Ishikawa (cell line): ENCODE results near the gene ATP1B1.

Experiments used
- CEBPB ChIP-seq: IDR thresholded peaks from 2 replicates; pipeline ENCODE4 v1.6.1; 2012
- CREB1 ChIP-seq: IDR thresholded peaks from 2 replicates; pipeline ENCODE4 v1.6.1; 2012; ENCODE audit warnings: low read depth
- EGR1 ChIP-seq: IDR thresholded peaks from 2 replicates; pipeline ENCODE4 v1.6.1; 2012
- EP300 ChIP-seq: IDR thresholded peaks from 2 replicates; pipeline ENCODE4 v1.6.1; 2012; ENCODE audit warnings: borderline replicate concordance
- FOXM1 ChIP-seq: IDR thresholded peaks from 2 replicates; pipeline ENCODE4 v1.6.1; 2012; ENCODE audit warnings: low read depth, borderline replicate concordance
- NFIC ChIP-seq: IDR thresholded peaks from 2 replicates; pipeline ENCODE4 v1.6.1; 2012
- RAD21 ChIP-seq: IDR thresholded peaks from 2 replicates; pipeline ENCODE4 v1.6.1; 2012; ENCODE audit warnings: low read depth
- TAF1 ChIP-seq: IDR thresholded peaks from 2 replicates; pipeline ENCODE4 v1.6.1; 2012; ENCODE audit warnings: low read depth, mild to moderate bottlenecking
- TCF12 ChIP-seq: IDR thresholded peaks from 2 replicates; pipeline ENCODE4 v1.6.1; 2012; ENCODE audit warnings: low read depth
- TEAD4 ChIP-seq: IDR thresholded peaks from 2 replicates; pipeline ENCODE4 v1.6.1; 2012
- YY1 ChIP-seq: IDR thresholded peaks from 2 replicates; pipeline ENCODE4 v1.6.1; 2012; ENCODE audit warnings: low read depth
- ZBTB7A ChIP-seq: IDR thresholded peaks from 2 replicates; pipeline ENCODE4 v1.6.1; 2012; ENCODE audit warnings: low read depth
- TF ChIP-seq, protein P1 (sequence below): IDR thresholded peaks from 2 replicates; pipeline ENCODE4 v1.6.1; 2012
- TF ChIP-seq, protein P2 (sequence below): IDR thresholded peaks from 2 replicates; pipeline ENCODE4 v1.6.1; 2012
- TF ChIP-seq, protein P3 (sequence below): IDR thresholded peaks from 2 replicates; pipeline ENCODE4 v1.6.1; 2012; ENCODE audit warnings: low read depth, mild to moderate bottlenecking

Gene ATP1B1

DNA sequence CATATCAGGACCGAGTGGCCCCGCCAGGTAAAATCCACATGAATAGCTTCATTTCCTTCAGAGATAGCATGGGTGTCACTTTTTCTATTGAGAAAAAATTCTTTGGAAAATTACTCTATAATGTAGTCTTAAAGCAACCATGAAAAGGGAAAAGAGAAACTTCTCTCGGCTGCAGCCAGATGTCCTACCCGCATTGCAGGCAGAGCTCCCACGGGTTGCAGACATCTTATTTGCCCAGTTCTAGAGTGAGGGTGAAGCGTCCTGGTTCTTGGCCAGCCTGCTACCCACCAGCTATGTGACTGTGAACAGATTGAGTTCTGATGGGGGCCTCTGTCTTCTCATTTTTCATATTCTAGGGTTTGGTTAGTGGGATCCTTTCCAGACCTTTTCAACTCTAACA, 5.0 kb downstream of the ATP1B1 start:
- TF ChIP-seq NFIC = no peak
- TF ChIP-seq, protein P1, sequence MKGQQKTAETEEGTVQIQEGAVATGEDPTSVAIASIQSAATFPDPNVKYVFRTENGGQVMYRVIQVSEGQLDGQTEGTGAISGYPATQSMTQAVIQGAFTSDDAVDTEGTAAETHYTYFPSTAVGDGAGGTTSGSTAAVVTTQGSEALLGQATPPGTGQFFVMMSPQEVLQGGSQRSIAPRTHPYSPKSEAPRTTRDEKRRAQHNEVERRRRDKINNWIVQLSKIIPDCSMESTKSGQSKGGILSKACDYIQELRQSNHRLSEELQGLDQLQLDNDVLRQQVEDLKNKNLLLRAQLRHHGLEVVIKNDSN = no peak
- no peak for TF ChIP-seq YY1
- no peak for TF ChIP-seq EP300
- TF ChIP-seq FOXM1 = no peak
- TF ChIP-seq CREB1 = no peak
- no peak for TF ChIP-seq TAF1
- no peak for TF ChIP-seq CEBPB
- TF ChIP-seq ZBTB7A = no peak
- no peak for TF ChIP-seq RAD21
- TF ChIP-seq, protein P2, sequence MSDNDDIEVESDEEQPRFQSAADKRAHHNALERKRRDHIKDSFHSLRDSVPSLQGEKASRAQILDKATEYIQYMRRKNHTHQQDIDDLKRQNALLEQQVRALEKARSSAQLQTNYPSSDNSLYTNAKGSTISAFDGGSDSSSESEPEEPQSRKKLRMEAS = no peak
- TF ChIP-seq EGR1 = no peak
- TF ChIP-seq, protein P3, sequence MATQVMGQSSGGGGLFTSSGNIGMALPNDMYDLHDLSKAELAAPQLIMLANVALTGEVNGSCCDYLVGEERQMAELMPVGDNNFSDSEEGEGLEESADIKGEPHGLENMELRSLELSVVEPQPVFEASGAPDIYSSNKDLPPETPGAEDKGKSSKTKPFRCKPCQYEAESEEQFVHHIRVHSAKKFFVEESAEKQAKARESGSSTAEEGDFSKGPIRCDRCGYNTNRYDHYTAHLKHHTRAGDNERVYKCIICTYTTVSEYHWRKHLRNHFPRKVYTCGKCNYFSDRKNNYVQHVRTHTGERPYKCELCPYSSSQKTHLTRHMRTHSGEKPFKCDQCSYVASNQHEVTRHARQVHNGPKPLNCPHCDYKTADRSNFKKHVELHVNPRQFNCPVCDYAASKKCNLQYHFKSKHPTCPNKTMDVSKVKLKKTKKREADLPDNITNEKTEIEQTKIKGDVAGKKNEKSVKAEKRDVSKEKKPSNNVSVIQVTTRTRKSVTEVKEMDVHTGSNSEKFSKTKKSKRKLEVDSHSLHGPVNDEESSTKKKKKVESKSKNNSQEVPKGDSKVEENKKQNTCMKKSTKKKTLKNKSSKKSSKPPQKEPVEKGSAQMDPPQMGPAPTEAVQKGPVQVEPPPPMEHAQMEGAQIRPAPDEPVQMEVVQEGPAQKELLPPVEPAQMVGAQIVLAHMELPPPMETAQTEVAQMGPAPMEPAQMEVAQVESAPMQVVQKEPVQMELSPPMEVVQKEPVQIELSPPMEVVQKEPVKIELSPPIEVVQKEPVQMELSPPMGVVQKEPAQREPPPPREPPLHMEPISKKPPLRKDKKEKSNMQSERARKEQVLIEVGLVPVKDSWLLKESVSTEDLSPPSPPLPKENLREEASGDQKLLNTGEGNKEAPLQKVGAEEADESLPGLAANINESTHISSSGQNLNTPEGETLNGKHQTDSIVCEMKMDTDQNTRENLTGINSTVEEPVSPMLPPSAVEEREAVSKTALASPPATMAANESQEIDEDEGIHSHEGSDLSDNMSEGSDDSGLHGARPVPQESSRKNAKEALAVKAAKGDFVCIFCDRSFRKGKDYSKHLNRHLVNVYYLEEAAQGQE = no peak
- TF ChIP-seq TCF12 = no peak
- TF ChIP-seq TEAD4 = no peak

DNA sequence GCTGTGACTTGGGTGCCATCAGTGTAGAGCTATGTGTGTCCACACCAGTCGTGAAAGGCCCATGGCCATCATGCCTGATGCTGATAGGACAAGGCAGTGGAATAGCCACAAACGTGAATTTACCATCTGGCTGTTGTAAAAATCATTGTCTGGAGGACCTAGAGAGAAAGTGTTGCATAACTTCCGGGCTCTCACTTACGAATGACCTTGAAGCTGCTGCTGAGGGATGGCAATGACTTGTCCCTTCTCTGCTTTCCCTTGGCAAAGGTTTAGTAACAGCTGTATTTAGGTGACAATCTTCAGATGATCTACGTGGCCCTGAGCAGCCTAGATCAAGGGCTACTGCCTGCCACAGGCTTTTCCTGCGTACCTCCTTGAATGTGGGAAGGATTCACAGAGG, 5.8 kb downstream of the ATP1B1 start:
- TF ChIP-seq CEBPB (no peak), EGR1 (no peak), ZBTB7A (no peak), EP300 (no peak), FOXM1 (no peak), TCF12 (no peak)
- TF ChIP-seq, protein P3 = no peak
- TF ChIP-seq, protein P1 = no peak

DNA sequence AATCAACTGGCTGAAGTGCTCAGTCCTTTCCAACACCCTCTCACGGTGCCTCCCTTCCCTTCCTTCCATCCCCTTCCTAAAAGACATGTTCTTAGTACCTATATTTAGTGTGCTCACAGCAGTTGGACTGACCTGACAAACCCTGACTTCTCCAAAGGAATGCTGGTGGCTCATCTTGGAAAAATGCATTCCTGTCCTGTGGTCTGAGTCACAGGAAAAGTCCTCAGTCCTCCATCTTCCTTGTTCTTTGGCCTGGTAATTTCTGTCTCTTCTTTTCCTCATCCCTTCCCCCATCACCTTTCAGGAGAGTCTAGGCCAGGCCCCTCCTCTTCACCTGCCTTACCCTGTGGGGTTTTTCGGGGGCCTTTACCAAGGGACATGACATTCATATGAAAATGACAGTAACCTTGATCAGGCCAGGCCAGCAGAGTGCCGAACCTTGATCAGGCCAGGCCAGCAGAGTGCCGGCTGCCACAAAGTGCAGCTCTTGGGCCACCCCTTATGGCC, 7.2 kb downstream of the ATP1B1 start:
- TF ChIP-seq TEAD4 = peak; percentile 73
- TF ChIP-seq ZBTB7A = no peak

DNA sequence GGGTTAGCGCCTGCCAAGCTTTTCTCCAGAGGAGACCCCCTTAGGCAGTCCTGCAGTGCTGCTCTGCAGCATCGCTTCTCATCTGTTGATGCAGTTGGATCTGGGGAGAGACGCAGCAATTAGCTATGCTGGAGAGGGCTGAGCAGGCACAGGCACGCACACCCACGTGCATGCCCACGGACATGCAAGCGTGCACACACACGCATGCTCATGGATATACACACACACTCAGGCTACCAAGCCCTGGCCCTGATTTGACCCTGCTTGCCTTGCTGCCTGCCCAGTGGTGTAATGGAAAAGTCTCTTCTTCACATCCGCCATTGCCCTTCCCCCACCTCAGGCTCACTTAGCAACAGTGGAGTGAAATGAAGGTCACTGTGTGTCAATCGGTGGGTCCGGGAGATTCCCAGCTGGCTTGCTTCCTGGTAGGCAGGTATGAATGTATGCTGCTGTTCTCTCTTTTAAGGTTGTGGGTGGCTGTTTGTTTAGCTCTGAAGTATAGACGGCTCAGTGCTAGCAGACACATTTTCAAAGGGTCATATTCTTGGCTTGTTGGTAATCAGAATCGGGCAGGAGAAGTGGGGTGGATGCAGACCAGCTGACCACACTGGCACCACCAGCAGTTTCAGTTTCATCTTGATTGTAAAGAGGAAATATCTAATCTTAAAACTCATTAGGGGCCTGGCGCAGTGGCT, 9.5 kb downstream of the ATP1B1 start:
- TF ChIP-seq CEBPB (no peak), EP300 (no peak), EGR1 (no peak), ZBTB7A (no peak), YY1 (no peak), NFIC (no peak), FOXM1 (no peak), TCF12 (no peak), TAF1 (no peak), CREB1 (no peak), RAD21 (no peak), TEAD4 (no peak)
- TF ChIP-seq, protein P1 = no peak
- TF ChIP-seq, protein P2 = no peak
- TF ChIP-seq, protein P3 = no peak
